GM12873 (cell line): Measurements from ENCODE around the gene ETDC.
A peak's percentile ranks its signal among the peaks of the same experiment; 100 is the strongest.

Experiments
- TF ChIP-seq, protein P1 (sequence below): IDR thresholded peaks from 2 replicates; pipeline ENCODE4 v1.5.1; 2012; ENCODE audit warnings: low read depth, mild to moderate bottlenecking, moderate library complexity, low read length, control low read depth; ENCODE audit not compliant: insufficient read depth; ENCODE audit errors: missing control alignments

The ETDC gene

DNA sequence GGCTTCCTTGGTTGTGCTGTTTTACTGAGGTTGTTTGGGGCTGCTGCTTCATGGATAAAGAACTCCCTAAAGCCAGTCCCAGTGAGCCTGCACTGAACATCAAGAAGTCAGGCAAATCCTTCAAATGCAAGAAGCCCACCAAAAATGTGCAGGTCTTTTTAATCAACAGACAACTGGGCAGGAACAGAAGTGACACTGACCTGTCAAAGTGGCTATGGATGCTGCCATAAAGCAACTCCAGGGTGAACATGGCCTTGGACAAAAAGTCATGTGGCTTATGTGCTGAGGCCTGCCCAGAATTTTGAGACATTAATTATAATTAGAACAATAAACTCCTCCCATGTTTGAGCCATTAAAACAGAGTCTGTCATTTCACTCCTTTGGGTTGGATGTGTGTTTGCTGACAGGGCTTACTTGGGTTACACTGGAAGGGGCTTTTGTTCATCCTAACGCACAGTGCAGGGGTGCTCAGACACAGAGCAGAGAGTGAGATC is at the start of gene ETDC:
TSS of gene ETDC (plus strand) at position 51 of the 494 bp plus-strand sequence. CDS start at position 51, 0 bp downstream.
- TF ChIP-seq, protein P1, sequence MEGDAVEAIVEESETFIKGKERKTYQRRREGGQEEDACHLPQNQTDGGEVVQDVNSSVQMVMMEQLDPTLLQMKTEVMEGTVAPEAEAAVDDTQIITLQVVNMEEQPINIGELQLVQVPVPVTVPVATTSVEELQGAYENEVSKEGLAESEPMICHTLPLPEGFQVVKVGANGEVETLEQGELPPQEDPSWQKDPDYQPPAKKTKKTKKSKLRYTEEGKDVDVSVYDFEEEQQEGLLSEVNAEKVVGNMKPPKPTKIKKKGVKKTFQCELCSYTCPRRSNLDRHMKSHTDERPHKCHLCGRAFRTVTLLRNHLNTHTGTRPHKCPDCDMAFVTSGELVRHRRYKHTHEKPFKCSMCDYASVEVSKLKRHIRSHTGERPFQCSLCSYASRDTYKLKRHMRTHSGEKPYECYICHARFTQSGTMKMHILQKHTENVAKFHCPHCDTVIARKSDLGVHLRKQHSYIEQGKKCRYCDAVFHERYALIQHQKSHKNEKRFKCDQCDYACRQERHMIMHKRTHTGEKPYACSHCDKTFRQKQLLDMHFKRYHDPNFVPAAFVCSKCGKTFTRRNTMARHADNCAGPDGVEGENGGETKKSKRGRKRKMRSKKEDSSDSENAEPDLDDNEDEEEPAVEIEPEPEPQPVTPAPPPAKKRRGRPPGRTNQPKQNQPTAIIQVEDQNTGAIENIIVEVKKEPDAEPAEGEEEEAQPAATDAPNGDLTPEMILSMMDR: no peak

DNA sequence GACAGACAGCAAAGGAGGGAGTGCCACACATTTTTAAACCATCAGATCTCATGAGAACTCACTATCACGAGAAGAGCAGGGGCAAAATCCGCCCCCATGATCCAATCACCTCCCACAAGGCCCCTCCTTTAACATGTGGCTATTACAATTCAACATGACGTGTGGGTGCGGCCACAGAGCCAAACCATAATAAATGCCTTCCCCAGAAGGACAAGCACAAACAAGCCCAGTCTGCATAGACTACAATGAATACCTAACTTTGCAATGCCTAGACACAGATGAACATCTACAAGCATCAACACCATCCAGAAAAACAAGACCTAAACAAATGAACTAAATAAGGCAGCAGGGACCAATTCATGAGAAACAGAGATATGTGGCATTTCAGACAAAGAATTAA is 45.1 kb upstream of the ETDC start:
- TF ChIP-seq, protein P1: no peak

DNA sequence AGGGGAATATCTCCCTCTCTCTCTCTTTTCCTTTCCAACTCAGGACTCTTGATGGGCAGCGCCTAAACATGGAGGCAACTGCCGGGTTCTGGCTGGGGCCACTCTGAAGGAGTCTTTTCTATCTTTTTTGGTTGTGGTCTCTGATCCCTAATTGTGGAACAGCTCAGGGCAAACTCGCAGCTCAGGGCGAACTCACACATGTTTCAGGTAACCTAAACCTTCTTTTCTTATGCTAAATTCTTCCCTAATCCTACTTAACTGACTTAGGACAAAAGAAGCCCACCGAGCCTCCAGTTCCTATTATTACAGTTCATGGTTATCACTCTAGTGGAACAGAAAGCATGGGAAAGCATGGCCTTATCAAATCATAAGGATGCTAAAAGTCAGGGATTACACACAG is 36.1 kb upstream of the ETDC start:
- TF ChIP-seq, protein P1: no peak

DNA sequence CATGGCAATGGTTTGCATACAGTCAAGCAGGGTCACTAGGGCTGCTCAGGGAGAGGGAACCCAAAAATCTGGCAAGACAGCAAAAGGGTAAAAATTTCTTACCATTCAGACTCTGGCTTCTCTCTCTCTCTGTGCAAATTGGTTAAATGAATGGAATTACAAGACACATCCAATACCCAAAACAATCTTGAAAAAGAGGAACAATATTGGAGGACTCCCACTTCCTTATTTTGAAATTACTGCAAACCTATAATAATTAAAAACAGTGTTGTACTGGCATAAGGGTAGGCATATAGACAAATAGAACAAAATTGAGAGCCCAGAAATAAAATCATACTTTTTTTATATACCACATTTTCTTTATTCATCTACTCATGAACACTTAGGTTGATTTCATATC is 33.3 kb upstream of the ETDC start:
- TF ChIP-seq, protein P1: no peak

DNA sequence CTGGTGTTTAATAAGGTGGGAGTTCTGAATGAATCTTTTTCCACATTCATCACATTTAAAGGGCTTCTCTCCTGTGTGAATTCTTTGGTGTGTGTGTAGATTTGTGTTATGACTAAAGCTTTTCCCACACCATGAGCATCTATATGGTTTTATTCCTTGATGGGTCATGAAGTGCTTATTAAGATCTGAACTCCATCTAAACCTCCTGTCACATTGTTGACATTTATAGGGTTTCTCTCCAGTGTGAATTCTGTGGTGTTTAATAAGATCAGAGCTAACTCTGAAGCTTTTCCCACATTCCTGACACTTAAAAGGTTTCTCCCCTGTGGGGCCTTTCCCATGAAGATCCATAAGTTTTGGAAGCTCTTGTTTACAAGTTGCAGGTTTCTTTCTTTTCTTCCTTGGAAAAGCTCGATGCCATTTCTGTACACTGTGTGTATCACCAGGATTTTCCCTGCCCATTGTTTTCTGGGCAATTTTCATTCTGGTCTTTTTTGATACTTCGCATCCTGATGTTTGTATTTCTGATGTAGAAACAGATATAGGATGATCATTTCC is 21.9 kb upstream of the ETDC start:
- TF ChIP-seq, protein P1: no peak

DNA sequence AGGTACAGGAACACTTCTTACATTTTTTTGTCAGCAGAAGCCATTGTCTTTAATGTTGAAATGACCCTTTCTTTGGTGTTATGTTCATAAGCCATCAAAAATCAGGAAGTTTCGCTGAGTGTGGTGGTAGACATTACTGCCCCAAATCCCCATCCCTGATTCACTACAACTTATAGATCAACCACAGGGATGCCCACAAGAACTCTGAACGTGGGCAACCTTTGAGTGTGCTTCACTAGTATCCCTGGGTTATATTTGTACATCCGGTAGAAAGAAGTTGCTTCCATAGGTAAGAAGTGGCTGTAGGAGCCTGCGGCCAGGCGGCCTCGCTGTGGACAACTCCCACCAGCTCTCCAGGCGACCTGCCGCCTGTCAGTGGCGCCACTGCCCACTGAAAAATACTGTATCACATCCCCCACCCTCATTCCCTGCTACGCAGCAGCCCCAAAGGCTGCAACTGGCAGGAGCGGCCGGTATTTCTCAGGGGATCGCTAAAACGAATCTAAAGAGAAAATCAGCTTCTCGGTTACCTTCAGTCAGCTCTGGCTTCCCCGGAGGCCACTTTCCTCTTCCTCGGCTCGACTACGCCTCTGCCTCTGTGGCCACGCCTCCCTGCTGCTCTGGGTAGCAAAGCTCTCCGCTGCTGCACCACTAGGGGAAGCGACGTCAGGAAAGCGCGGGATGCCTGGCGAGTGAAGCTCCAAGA is 13.9 kb upstream of the ETDC start:
- TF ChIP-seq, protein P1: peak; percentile 42

DNA sequence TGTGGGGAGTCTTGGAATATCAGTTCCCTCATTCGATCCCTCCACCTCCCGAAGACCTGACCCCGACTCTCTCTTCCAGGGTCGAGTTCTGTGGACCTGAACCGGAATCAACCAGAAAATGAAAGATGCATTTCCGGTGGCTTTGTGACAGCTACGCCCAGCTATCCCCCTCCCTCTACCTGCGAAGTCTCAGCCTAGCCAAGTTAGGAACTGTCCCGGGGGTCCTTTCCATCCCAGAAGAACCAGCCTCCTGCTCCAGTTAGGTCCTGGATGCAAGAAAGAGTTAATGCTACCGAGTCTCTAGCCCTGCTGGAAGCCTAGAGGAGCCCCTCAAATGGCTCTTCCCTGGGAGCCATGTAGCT is 13.4 kb upstream of the ETDC start:
- TF ChIP-seq, protein P1: no peak
